Neural cell (in vitro differentiated cells): Measurements from ENCODE around the gene RNF34. TPM values are rescaled to one million over a fixed set of nuclear protein-coding genes. Genes with fewer than 3 reads are reported as not detected.

Experiments
- H2AFZ ChIP-seq: fragments of 200-600, 300-800 bp; sonication (generic), shearing (Covaris generic); 2 replicates; pipeline ENCODE4 v1.6.0; 2014; ENCODE audit warnings: low read depth, mild to moderate bottlenecking, antibody characterized with exemption, low read length, moderate library complexity
- H3F3A ChIP-seq: fragments of 200-600 bp; shearing (Covaris generic); 2 replicates; pipeline ENCODE4 v1.6.1; 2016; ENCODE audit warnings: mild to moderate bottlenecking, moderate library complexity, mixed read lengths, antibody characterized with exemption, low read length; ENCODE audit not compliant: insufficient read depth, poor library complexity, severe bottlenecking
- H3K27ac ChIP-seq: fragments of 200-600, 300-800 bp; sonication (generic), shearing (Covaris generic); 2 replicates; pipeline ENCODE4 v1.5.1; 2014; ENCODE audit warnings: mild to moderate bottlenecking, low read length, moderate library complexity
- H3K27me3 ChIP-seq: fragments of 300-800, 200-600 bp; sonication (generic), shearing (Covaris generic); 2 replicates; pipeline ENCODE4 v1.6.0; 2014; ENCODE audit warnings: mild to moderate bottlenecking, low read depth, low read length, moderate library complexity; ENCODE audit not compliant: insufficient read depth
- H3K36me3 ChIP-seq: fragments of 300-800, 200-600 bp; sonication (generic), shearing (Covaris generic); 2 replicates; pipeline ENCODE4 v1.5.1; 2014; ENCODE audit warnings: mild to moderate bottlenecking, antibody characterized with exemption, low read length, moderate library complexity; ENCODE audit not compliant: insufficient read depth
- H3K4me2 ChIP-seq: fragments of 300-800, 200-600 bp; sonication (generic), shearing (Covaris generic); 2 replicates; pipeline ENCODE4 v1.6.0; 2014; ENCODE audit warnings: mild to moderate bottlenecking, low read length
- H3K4me3 ChIP-seq: fragments of 300-800, 200-600 bp; sonication (generic), shearing (Covaris generic); 2 replicates; pipeline ENCODE4 v1.5.1; 2014; ENCODE audit warnings: mild to moderate bottlenecking, low read length, moderate library complexity
- H3K79me2 ChIP-seq: fragments of 200-600 bp; shearing (Covaris generic); replicated peaks from 2 replicates; pipeline ENCODE4 v1.6.0; 2014; ENCODE audit warnings: mild to moderate bottlenecking, low read length, moderate library complexity; ENCODE audit not compliant: insufficient read depth
- H3K9ac ChIP-seq: fragments of 300-800, 200-600 bp; sonication (generic), shearing (Covaris generic); 2 replicates; pipeline ENCODE4 v1.6.1; 2016; ENCODE audit warnings: mild to moderate bottlenecking, low read length, mixed read lengths
- H3K9me2 ChIP-seq: fragments of 200-600 bp; shearing (Covaris generic); 2 replicates; pipeline ENCODE4 v1.6.1; 2016; ENCODE audit warnings: mild to moderate bottlenecking, low read length, mixed read lengths; ENCODE audit not compliant: insufficient read depth
- H3K9me3 ChIP-seq: fragments of 200-600, 300-800 bp; sonication (generic), shearing (Covaris generic); 2 replicates; pipeline ENCODE4 v1.6.1; 2016; ENCODE audit warnings: mild to moderate bottlenecking, mixed run types, low read length, moderate library complexity, mixed read lengths
- H4K20me1 ChIP-seq: fragments of 200-600 bp; shearing (Covaris generic); 2 replicates; pipeline ENCODE4 v1.6.1; 2016; ENCODE audit warnings: mild to moderate bottlenecking, mixed run types; ENCODE audit not compliant: insufficient read depth
- CTCF ChIP-seq: fragments of 450-650 bp; IDR thresholded peaks from 2 replicates; pipeline ENCODE4 v1.5.1; 2014; ENCODE audit warnings: antibody characterized with exemption, mild to moderate bottlenecking, moderate library complexity; ENCODE audit not compliant: poor library complexity, severe bottlenecking
- EP300 ChIP-seq: fragments of 450-650 bp; conservative IDR thresholded peaks from 2 replicates; pipeline ENCODE4 v1.6.1; 2014; ENCODE audit warnings: antibody characterized with exemption, mild to moderate bottlenecking, moderate library complexity; ENCODE audit not compliant: poor library complexity, severe bottlenecking
- EZH2 ChIP-seq: fragments of 200-600, 300-800 bp; shearing (Covaris generic), sonication (generic); IDR thresholded peaks from 2 replicates; pipeline ENCODE4 v1.6.1; 2014; ENCODE audit warnings: antibody characterized with exemption, low read length, borderline replicate concordance, mild to moderate bottlenecking; ENCODE audit not compliant: insufficient read depth, poor library complexity, severe bottlenecking
- MXI1 ChIP-seq: fragments of 450-650 bp; conservative IDR thresholded peaks from 2 replicates; pipeline ENCODE4 v1.6.1; 2014; ENCODE audit warnings: antibody characterized with exemption, mild to moderate bottlenecking; ENCODE audit not compliant: poor library complexity, severe bottlenecking
- POLR2AphosphoS5 ChIP-seq: IDR thresholded peaks from 2 replicates; pipeline ENCODE4 v1.6.1; 2012
- RAD21 ChIP-seq: fragments of 450-650 bp; conservative IDR thresholded peaks from 2 replicates; pipeline ENCODE4 v1.6.1; 2014; ENCODE audit warnings: antibody characterized with exemption, mild to moderate bottlenecking, moderate library complexity
- REST ChIP-seq: IDR thresholded peaks from 2 replicates; pipeline ENCODE4 v1.6.1; 2012; ENCODE audit warnings: borderline replicate concordance
- SMC3 ChIP-seq: fragments of 450-650 bp; conservative IDR thresholded peaks from 2 replicates; pipeline ENCODE4 v1.6.1; 2014; ENCODE audit warnings: antibody characterized with exemption, mild to moderate bottlenecking, moderate library complexity; ENCODE audit not compliant: poor library complexity
- TAF1 ChIP-seq: IDR thresholded peaks from 2 replicates; pipeline ENCODE4 v1.6.1; 2012; ENCODE audit warnings: low read depth
- polyA plus RNA-seq: library from polyadenylated mRNA; depleted of rRNA; stranded (reverse); fragments of >200 nt; gene quantifications from 2 replicates; pipeline ENCODE4 v1.2.3, GENCODE V29; 2014

The RNF34 gene
- polyA plus RNA-seq, 1 donor from 2014 or later: 68.8 TPM

GRCh38 chr12:121436706-121437105 is 36.8 kb downstream of the RNF34 start:
- Histone ChIP-seq H3K4me3 (no peak overlapping the region), H3K9ac (no peak overlapping the region), H2AFZ (no peak overlapping the region), H3K36me3 (no peaks in the 10 kb centered on the region), H4K20me1 (no peaks in the 10 kb centered on the region), H3K27ac (no peak overlapping the region), H3K4me2 (no peak overlapping the region), H3K27me3 (no peaks in the 10 kb centered on the region), H3K9me3 (no peaks in the 10 kb centered on the region), H3K9me2 (no peaks in the 10 kb centered on the region), H3K79me2 (no peaks in the 10 kb centered on the region), H3F3A (no peaks in the 10 kb centered on the region)
- TF ChIP-seq EP300 (no peak), EZH2 (no peak), RAD21 (no peak), SMC3 (no peak), TAF1 (no peak), MXI1 (no peak)

GRCh38 chr12:121438905-121439304 is 39.0 kb downstream of the RNF34 start:
- no peaks in the 10 kb centered on the region for H3F3A ChIP-seq
- H3K4me2 ChIP-seq: no peak overlapping the region
- H3K9ac ChIP-seq: no peak overlapping the region
- no peaks in the 10 kb centered on the region for H3K36me3 ChIP-seq
- no peak overlapping the region for H3K27ac ChIP-seq
- H3K9me3 ChIP-seq: no peaks in the 10 kb centered on the region
- H3K9me2 ChIP-seq: no peaks in the 10 kb centered on the region
- TF ChIP-seq POLR2AphosphoS5: no peak
- no peaks in the 10 kb centered on the region for H3K79me2 ChIP-seq
- no peak overlapping the region for H2AFZ ChIP-seq
- no peak overlapping the region for H3K4me3 ChIP-seq
- no peaks in the 10 kb centered on the region for H3K27me3 ChIP-seq
- no peaks in the 10 kb centered on the region for H4K20me1 ChIP-seq

GRCh38 chr12:121439715-121440114 is 39.8 kb downstream of the RNF34 start:
- Histone ChIP-seq H3K4me2 (no peak overlapping the region), H3K79me2 (no peaks in the 10 kb centered on the region), H3K27ac (no peak overlapping the region), H3K36me3 (no peaks in the 10 kb centered on the region), H3F3A (no peaks in the 10 kb centered on the region), H3K27me3 (no peaks in the 10 kb centered on the region), H3K4me3 (no peak overlapping the region), H4K20me1 (no peaks in the 10 kb centered on the region), H3K9me3 (no peaks in the 10 kb centered on the region), H2AFZ (no peak overlapping the region), H3K9ac (no peak overlapping the region), H3K9me2 (no peaks in the 10 kb centered on the region)
- TF ChIP-seq MXI1 (no peak), EP300 (no peak), REST (no peak), CTCF (no peak), SMC3 (no peak), TAF1 (no peak), POLR2AphosphoS5 (no peak), EZH2 (no peak), RAD21 (no peak)
